Activated CD4-positive, CD25-positive, alpha-beta regulatory T cell (primary cell): Measurements from ENCODE around the gene MED12.

Experiments used
- DNase-seq, 4 experiments: peaks; one replicate each; lab custom pipeline; 2025; lab: John Stamatoyannopoulos, UW

MED12 gene

GRCh38 chrX:71107245-71107644 lies 11.2 kb upstream of the MED12 start:
- DNase-seq: no peak

GRCh38 chrX:71107762-71108360 lies 10.5 kb upstream of the MED12 start:
- DNase-seq: peak in 2 of 4 experiments; percentile 7 to 9

GRCh38 chrX:71109051-71109450 lies 9.3 kb upstream of the MED12 start:
- DNase-seq: no peak

GRCh38 chrX:71111141-71111843 lies 7.1 kb upstream of the MED12 start, which contains the start of gene IL2RG:
TSS of gene IL2RG (minus strand) at chrX:71111577. CDS start at chrX:71111539, 38 bp downstream.
- DNase-seq: peak; percentile 18 to 56 (median 34)

GRCh38 chrX:71111921-71112431 lies 6.4 kb upstream of the MED12 start:
- DNase-seq: no peak

GRCh38 chrX:71117358-71117757 lies 1.0 kb upstream of the MED12 start:
- DNase-seq: no peak

- peak in 1 of 4 experiments; percentile 3 for DNase-seq
These were observed 664 bp downstream of the MED12 start for GRCh38 chrX:71118985-71119535.

GRCh38 chrX:71128166-71128833 lies 9.9 kb downstream of the MED12 start:
- no peak for DNase-seq

- DNase-seq: peak; percentile 36 to 57 (median 43)
These were observed 10.7 kb downstream of the MED12 start for GRCh38 chrX:71128915-71129765.

GRCh38 chrX:71131510-71131909 lies 13.1 kb downstream of the MED12 start:
- no peak for DNase-seq

- DNase-seq: no peak
These were observed 22.0 kb downstream of the MED12 start for GRCh38 chrX:71140440-71140839.

GRCh38 chrX:71143508-71143907 lies 25.1 kb downstream of the MED12 start:
- no peak for DNase-seq

GRCh38 chrX:71144651-71145050 lies 26.3 kb downstream of the MED12 start, which contains the start of gene NLGN3:
TSS of gene NLGN3 (plus strand) at chrX:71144841. CDS start at chrX:71147750, 2,909 bp downstream.
- no peak for DNase-seq

GRCh38 chrX:71147496-71148277 lies 29.3 kb downstream of the MED12 start:
- DNase-seq: no peak

GRCh38 chrX:71148278-71148663 lies 29.9 kb downstream of the MED12 start:
- no peak for DNase-seq

- DNase-seq: no peak
These were observed 33.0 kb downstream of the MED12 start for GRCh38 chrX:71151366-71151765.

- no peak for DNase-seq
These were observed 35.8 kb downstream of the MED12 start for GRCh38 chrX:71154196-71154595.

GRCh38 chrX:71154641-71155040 lies 36.2 kb downstream of the MED12 start:
- DNase-seq: no peak

GRCh38 chrX:71158603-71159002 lies 40.2 kb downstream of the MED12 start:
- DNase-seq: no peak

- no peak for DNase-seq
These were observed 40.9 kb downstream of the MED12 start for GRCh38 chrX:71159335-71159734.

- DNase-seq: no peak
These were observed 42.1 kb downstream of the MED12 start for GRCh38 chrX:71160475-71160874.
